ENCODE measurements around the gene MCTS1. TPM values are rescaled to one million over a fixed set of nuclear protein-coding genes. Genes with fewer than 3 reads are reported as not detected.
"Not testable (repeated sequence)": the region's sequence is repeated elsewhere in the genome, so short reads cannot be mapped to it uniquely, and the experiment has no call there.

The MCTS1 gene, protein sequence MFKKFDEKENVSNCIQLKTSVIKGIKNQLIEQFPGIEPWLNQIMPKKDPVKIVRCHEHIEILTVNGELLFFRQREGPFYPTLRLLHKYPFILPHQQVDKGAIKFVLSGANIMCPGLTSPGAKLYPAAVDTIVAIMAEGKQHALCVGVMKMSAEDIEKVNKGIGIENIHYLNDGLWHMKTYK
- polyA plus RNA-seq (2012; ENCODE audit: insufficient read depth, insufficient read length): 96.6 TPM

DNA sequence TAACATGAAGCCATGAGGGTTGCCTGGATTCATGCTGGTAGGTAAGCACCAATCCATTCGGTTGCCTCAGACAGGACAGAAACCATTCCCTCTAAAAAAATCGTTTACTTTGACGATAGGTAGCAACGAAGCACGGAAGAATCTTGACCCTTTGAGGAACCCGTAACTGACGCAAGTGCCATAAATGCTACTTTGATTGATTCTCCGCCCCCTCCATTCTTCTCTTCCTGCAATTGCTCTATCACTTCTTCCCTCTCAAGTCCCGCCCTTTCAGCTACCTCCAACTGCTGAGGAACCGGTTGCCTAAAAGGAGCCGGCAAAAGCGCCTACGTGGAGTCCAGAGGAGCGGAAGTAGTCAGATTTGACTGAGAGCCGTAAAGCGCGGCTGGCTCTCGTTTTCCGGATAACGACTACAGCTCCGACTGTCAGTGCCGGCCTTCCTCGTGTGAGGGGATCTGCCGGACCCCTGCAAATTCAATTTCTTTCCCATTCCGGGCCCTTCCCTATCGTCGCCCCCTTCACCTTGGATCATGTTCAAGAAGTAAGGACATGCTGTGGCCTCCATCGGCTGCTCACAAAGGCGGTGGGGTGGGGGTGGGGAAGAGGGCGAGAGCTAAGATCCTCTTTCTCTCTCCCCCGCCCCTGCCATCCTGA, at the start of gene MCTS1:
Gene MCTS1, plus strand, starts transcription at position 395 of the 654 bp plus-strand sequence. Its CDS starts 136 bp downstream, at position 531.
- H3K4me3 ChIP-seq (ENCODE audit: low read length): peak within 1 kb of the TSS; percentile 86
- peak; percentile 97 for DNase-seq (ENCODE audit: low read depth, low spot score)

DNA sequence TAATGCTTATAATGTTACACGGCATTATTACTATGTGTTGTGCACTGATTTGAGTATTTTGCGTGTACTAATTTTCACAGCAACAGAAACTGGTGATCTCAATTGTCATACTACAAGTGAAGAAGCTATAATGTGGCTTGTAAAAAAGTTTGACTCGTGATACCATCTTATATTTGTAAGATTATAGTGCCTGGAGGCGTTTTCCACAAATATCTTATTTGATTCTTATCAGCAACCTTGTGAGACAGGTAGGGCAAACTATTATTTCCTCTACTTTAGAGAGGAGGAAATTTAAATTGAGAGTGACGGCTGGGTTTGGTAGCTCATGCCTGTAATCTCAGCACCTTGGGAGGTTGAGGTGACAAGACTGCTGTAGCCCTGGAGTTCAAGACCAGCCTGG, 47.6 kb upstream of the MCTS1 start:
- no peak overlapping the region for H3K4me3 ChIP-seq (ENCODE audit: low read length)

DNA sequence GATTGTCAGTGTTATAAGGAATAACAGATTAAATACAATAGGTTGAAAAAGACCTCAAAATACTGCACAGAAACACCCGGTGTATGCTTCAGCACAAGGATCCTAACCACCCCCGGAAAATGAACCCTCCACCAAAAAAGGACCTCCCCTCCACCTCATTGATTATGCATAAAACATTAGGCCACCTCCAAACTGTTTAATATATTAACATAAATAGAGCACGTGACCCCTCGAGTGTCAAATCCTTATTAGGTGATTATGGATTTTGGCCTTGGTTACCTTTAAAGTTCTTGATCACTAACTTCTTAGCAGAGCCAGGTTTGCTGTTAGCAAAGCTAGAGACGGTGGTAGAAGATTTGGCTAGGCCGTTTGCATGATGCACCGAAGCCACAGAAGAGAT, 44.1 kb upstream of the MCTS1 start:
- H3K4me3 ChIP-seq (ENCODE audit: low read length): peak overlapping the region; percentile 68
- no peak for DNase-seq (ENCODE audit: low read depth, low spot score)

More for the DNA sequence above, 47.6 kb upstream of the MCTS1 start:
- DNase-seq (ENCODE audit: low read depth, low spot score): no peak

DNA sequence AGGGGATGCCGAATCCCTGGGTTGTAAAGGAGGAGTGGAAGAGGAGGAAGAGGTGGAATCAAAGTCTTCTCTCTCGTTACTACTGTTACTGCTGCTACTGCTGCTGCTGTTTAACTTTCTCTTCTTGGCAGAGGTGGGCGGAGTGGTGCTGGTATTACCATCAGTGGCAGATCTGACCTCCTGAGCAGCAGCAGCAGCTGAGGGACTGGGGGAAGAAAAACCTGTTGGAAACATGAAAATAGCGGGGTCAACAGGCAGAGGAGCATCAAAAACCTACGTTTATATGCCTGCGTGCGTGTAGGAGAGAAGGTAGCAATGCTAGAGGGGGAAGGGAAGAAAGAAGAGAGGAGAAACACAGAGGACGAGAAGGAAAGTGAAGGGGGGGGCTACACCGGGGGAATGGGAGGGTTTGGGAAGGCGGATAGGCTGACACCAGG, 43.5 kb upstream of the MCTS1 start:
- peak overlapping the region; percentile 68 for H3K4me3 ChIP-seq (ENCODE audit: low read length)
- peak; percentile 7 for DNase-seq (ENCODE audit: low read depth, low spot score)

DNA sequence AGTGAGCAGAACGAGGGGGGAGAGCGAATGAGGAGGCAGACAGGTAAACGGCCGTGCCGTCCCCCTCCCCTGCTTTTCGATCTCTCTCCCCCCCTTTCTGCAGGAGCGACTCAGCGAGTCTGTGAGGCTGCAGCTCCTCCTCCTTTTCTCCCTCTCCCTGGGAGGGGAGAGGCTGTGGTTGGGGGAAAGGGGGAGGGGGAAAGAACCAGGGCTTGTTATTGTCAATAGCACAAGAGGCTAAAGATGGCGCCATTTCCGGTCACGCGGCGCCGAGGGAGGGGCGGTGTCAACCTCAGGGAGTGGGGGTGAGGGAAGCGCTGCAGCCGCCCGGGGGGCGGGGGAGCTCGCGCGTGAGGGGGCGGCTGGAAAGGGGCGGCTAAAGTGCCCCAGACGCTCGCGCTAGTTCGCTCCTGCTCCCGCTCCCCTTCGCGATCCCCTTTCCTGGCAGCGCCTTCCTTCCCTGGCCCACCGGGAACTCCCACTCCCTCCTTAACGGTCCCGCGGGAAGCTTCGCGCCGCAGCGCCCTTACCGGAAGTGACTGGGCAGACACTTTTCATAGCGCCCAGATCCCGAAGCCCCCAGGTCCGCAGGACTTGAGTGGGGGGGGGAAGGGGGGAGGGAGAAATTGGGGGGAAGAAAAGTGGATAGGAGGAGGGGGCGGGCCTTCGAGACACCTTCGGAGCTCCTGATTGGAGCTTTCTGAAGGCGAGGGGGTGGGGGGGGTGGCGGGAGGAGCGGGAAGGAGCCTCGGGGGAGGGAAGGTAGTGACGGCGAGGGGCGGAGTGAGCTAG, 42.9 kb upstream of the MCTS1 start, which contains the start of gene CUL4B:
Gene CUL4B, minus strand, starts transcription at position 121 of the 792 bp plus-strand sequence. CDS start 324 bp downstream, outside the sequence.
- H3K4me3 ChIP-seq (ENCODE audit: low read length): peak within 1 kb of the TSS; percentile 68
- peak; percentile 94 for DNase-seq (ENCODE audit: low read depth, low spot score)

DNA sequence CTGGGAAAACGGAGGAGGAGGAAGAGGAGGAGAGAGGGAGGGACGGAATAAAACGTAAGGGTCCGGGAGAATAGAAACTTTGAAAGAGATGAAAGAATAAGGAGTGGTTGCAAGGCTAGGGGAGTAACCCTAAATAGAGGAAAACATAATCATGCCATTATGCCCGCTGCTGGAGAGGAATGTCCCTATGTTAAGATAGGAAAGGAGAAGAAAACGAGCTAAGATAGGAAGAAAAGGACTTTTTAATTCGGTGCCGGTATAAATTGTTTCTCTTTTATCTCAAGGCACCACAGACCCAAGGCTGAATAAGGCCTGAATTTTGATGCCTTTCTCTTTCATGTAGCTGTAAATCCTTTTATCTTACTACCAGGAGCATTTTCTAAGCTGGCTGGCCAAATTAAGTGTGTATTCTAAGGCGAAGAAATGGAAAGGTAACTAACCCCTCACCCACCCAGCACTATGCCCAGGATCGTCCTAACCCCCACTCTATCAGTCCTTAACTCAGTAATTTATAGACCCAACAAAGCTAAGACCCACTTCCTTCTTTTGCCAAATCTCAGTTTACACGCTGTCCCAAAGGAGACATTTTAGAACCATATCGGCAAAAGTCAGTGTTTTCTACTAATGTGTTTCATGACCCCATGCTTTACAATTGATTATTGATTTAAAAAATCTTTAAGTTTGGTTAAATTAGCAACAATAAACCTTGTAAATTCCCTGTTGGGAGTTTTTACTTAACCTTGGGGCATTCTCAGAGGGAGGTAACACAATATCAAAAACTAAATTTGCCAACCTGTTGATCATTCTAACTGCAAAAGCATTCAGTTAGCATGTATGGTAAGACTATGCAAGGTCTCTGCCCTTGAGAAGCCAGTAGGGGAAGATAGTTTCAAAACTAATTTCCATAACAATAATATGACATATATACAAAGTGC, 42.0 kb upstream of the MCTS1 start:
- no peak for DNase-seq (ENCODE audit: low read depth, low spot score)

DNA sequence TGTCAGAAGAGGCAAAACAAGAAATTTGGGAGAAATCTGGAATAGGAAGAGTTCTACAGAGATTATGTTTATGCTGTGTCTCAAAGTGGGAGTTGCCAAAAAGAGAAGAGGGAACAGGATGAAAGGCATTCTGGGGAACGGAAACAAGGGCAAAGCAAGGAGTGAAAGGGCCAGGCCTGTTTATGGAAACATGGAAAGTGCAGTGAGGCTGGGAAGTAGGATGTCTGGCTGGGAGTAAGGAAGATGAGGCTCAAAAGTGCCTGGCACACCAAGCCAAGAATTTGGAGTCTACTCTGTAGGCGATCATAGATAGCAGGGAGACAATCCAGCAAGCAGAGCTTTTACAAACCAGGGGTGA, 41.4 kb upstream of the MCTS1 start:
- DNase-seq (ENCODE audit: low read depth, low spot score): no peak
- no peak overlapping the region for H3K4me3 ChIP-seq (ENCODE audit: low read length)

More for the DNA sequence above, 42.0 kb upstream of the MCTS1 start:
- H3K4me3 ChIP-seq (ENCODE audit: low read length): peak overlapping the region; percentile 68

DNA sequence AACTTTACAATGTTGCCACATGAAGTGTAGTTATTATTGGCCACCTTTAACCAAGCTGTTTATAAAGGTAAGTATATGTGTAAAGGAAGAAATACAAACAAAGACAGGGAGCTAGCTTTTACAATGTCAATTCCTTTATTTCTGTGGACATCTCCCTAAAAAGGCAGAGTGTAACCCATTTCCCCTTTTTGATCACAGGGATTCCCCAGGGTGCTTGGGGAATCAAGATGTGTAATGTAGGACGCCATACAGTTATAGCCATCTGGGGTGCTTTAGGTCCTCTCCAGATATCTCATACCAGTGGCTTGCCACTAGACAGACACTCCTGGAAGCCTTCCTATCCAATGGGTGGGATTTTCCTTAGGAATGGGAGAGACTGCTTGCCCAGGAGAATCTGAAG, 39.0 kb upstream of the MCTS1 start:
- DNase-seq (ENCODE audit: low read depth, low spot score): no peak
- no peak overlapping the region for H3K4me3 ChIP-seq (ENCODE audit: low read length)

DNA sequence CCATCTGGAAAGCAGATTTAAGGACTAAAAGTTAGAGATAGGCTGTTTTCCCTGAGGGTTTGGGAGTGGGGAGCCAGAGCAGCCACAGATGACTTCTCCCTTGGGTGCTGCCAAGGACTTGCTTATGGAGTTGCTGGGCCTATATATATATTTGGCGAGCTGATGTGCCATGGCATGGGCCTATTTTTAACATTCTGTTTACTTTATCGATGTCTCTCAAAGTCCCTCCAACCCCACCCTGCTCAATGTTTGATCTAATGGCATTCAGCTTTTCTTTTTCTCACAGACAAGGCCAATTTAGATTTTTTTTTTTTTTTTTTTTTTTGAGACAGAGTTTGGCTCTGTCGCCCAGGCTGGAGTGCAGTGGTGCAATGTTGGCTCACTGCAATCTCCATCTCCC, 37.1 kb upstream of the MCTS1 start:
- no peak for DNase-seq (ENCODE audit: low read depth, low spot score)

DNA sequence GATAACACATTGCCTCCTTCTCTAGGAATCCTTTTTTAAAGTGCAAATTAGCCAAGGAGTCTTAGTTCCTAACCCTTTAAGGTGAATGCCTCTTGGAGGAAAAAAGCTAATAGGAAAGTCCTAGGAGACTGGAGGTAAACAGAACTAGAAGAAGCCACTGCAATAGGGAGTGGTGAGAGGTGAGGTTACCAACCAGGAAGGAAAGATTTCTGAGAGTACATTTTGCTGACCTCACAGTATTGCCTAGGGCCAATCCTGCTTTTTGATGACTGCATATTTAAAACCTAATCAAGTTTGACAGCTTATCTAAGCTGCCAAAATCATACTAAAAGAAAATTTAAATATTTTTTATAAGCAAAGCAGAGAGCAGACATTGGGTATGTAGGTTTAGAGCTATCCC, 35.9 kb upstream of the MCTS1 start:
- no peak overlapping the region for H3K4me3 ChIP-seq (ENCODE audit: low read length)
- no peak for DNase-seq (ENCODE audit: low read depth, low spot score)

More for the DNA sequence above, 37.1 kb upstream of the MCTS1 start:
- H3K4me3 ChIP-seq (ENCODE audit: low read length): no peak overlapping the region

DNA sequence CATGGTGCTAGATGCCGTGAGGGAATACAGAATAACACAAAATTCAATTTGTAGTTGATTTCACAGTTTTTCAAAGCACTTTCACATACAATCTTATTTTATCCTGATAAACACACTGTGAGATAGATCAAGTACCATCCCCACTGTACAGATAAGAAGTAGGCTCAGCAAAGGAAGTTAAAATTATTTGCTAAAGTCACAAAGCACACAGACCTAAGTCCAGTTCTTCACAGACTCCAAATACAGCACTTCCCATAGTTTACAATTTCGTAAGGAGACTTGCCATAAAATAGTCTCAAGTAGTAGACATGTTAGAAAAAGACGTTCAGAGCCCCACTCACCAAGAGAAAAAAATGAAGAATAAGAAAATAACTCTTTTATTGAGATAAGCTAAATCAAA, 35.3 kb upstream of the MCTS1 start:
- DNase-seq (ENCODE audit: low read depth, low spot score): no peak

DNA sequence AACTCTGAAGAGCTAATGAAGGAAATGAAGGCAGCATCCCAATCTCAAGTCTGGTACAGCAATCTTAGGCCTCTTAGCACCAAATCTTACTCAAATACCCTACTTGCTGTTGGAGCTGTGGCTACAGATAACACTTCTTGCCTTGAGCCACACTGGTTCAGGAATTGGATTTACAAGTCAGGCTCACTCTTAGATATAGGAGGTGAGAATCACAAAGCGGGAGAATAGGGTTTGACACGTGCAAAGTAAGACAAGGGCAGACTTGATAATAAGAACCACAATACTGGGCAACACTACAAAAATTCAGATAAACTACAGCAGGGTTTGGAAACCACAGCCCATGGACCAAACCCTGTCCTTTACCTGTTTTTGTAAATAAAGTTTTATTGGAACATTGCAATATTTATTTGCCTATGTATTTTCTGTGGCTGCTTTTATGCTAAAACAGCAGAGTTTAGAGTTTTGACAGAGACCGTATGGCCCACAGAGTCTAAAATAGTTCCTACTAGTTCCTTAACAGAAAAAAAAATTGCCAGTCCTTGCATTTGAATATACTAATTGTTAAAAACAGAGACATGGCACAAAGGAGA, 33.8 kb upstream of the MCTS1 start:
- DNase-seq (ENCODE audit: low read depth, low spot score): no peak
- H3K4me3 ChIP-seq (ENCODE audit: low read length): no peak overlapping the region

More for the DNA sequence above, 35.3 kb upstream of the MCTS1 start:
- H3K4me3 ChIP-seq (ENCODE audit: low read length): no peak overlapping the region

DNA sequence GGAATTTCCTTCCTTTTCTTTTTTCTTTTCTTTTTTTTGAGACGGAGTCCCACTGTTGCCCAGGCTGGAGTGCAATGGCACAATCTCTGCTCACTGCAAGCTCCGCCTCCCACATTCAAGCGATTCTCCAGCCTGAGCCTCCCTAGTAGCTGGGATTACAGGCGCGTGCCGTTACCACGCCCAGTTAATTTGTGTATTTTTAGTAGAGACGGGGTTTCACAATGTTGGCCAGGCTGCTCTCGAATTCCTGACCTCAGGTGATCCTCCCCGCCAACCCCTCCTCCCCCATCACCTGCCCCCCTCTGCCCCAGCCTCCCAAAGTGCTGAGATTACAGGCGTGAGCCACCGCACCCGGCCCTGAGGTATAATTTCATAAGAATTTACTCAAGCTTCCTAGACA, 30.1 kb upstream of the MCTS1 start:
- H3K4me3 ChIP-seq (ENCODE audit: low read length); DNase-seq (ENCODE audit: low read depth, low spot score): not testable (repeated sequence)

DNA sequence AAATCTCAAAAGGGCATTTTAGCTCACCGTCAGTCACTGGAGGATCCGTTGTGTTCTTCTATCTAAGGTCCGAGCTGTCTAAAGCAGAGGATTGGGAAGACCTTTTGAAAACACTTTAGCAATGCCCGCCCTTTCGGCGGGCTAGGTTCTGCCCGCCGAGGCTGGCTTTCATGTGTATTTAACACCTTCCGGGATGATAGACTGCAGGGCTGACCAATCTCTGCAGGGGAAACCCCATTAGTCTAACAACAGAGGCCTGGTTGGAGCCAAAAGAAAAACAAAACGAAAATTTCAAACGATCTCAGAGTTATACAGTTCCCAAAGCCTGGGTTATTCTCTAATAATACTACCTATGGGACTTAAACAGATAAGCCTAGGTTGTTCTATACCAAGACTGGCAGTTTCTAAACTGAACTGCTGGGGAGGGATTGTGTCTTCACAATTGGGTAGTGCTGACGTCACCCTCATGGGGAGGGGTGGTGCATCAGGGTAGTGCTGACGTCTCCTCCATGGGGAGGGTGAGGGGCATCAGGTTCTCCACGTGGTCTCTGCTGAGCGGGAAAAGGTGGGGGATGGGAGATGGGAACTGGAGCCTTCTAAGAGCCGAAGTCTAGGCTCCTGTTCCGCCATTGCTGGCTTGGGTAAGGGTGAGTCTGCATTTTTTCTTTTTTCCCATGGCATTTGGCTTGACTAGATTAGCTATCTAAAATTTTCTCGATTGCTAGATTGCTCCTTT, 28.4 kb upstream of the MCTS1 start:
- no peak overlapping the region for H3K4me3 ChIP-seq (ENCODE audit: low read length)
- DNase-seq (ENCODE audit: low read depth, low spot score): no peak

DNA sequence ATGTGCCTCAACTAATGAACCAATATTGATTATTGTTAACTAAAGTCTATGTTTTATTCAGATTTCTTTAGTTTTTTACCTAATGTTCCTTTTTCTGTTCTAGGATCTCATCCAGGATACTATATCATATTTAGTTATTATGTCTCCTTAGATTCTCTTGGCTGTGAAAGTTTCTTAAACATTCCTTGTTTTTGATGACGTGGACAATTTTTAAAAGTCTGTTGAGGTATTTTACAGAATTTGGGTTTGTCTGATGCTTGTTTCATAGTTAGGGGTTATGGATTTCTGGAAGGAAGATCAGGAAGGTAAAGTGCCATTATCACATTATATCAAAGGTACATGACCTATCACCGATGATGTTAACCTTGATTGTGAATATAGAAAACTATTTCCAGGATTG, 18.2 kb upstream of the MCTS1 start:
- no peak for DNase-seq (ENCODE audit: low read depth, low spot score)
- no peak overlapping the region for H3K4me3 ChIP-seq (ENCODE audit: low read length)

DNA sequence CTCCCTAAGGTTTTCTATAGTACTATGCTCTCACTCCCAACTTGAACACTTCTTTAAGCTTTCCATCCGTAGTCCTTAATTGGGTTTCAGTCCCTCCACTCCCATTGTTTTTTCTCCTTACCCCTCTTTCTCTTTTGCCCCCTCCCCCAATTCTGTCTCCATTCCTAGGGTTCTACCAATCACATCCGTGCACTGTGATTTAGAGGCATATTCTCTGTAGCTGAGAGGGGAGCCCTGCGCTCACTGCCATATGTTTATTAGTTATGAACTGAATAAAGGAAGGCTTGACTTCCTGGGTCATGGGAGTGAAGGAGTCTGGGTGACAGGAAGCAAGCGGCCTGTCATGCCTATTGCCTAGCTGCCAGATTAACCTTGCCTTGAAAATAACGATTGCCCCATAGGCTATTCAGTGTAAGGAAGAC, 471 bp downstream of the MCTS1 start:
- peak overlapping the region; percentile 86 for H3K4me3 ChIP-seq (ENCODE audit: low read length)
- peak; percentile 34 for DNase-seq (ENCODE audit: low read depth, low spot score)

DNA sequence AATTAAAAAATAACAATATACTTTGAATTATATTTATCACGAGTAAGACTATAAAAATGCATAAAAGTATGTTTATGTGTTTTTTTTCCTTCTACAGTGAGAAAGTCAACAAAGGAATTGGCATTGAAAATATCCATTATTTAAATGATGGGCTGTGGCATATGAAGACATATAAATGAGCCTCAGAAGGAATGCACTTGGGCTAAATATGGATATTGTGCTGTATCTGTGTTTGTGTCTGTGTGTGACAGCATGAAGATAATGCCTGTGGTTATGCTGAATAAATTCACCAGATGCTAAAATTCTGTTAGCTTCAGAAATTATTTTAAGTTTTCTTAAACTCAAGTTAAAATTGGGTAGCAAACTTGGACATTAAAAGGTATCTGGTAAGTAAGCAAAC, 8.2 kb downstream of the MCTS1 start:
- no peak overlapping the region for H3K4me3 ChIP-seq (ENCODE audit: low read length)
- no peak for DNase-seq (ENCODE audit: low read depth, low spot score)

DNA sequence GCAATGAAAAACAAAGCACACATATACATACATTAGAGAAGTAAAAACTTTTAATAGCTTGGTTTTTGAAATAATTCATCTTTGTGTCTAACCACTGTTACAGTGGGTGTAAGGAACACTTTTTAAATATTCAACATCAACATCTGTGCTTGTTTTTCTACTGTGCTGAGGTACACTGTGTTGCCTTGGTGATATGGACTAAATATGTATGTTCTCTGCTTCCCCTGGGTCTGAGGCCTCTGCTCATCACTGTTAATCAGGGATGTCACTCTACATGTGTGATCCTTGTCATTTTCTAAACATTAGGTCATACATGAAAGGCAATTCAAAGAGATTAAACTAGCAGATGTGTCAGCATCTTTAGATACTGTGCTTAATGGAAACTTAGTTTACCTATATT, 10.9 kb downstream of the MCTS1 start:
- H3K4me3 ChIP-seq (ENCODE audit: low read length): no peak overlapping the region
- DNase-seq (ENCODE audit: low read depth, low spot score): no peak

Measured in Jurkat, Clone E6-1 (cell line).